Subcutaneous adipose tissue (tissue), 4 donors: ENCODE data around the gene FSTL5. TPM values are rescaled to one million over a fixed set of nuclear protein-coding genes. Genes with fewer than 3 reads are reported as not detected.

ENCODE experiments used
- CTCF ChIP-seq: fragments of 450-650 bp; IDR thresholded peaks from one replicate; pipeline ENCODE4 v1.5.1; 2016; ENCODE audit warnings: low read depth, mild to moderate bottlenecking, control low read depth, antibody characterized with exemption, moderate library complexity
- total RNA-seq, 4 donors: library from RNA; depleted of rRNA; stranded (reverse); fragments of >200 nt; gene quantifications; one replicate each; pipeline ENCODE4 v1.1.0, GENCODE V29; 2016

The FSTL5 gene
- total RNA-seq, 4 donors from 2014 or later: 0.33 TPM; not detected in 3

- TF ChIP-seq CTCF: no peak
Observed at GRCh38 chr4:161937596-161937995, 226.2 kb downstream of the FSTL5 start.

- no peak for TF ChIP-seq CTCF
Observed at GRCh38 chr4:161936625-161937550, 226.9 kb downstream of the FSTL5 start.

GRCh38 chr4:161931089-161931488 is 232.7 kb downstream of the FSTL5 start:
- no peak for TF ChIP-seq CTCF

GRCh38 chr4:161929956-161930355 is 233.8 kb downstream of the FSTL5 start:
- no peak for TF ChIP-seq CTCF

- TF ChIP-seq CTCF: no peak
Observed at GRCh38 chr4:161926033-161926828, 237.6 kb downstream of the FSTL5 start.

GRCh38 chr4:161920304-161921052 is 243.3 kb downstream of the FSTL5 start:
- TF ChIP-seq CTCF: no peak
